Pons (tissue), 1 donor: ENCODE results near the gene TRPM3.

Experiments
- DNase-seq: peaks from one replicate; pipeline ENCODE4 v3.0.0-alpha.2; 2016; ENCODE audit warnings: low spot score

The TRPM3 gene

DNA sequence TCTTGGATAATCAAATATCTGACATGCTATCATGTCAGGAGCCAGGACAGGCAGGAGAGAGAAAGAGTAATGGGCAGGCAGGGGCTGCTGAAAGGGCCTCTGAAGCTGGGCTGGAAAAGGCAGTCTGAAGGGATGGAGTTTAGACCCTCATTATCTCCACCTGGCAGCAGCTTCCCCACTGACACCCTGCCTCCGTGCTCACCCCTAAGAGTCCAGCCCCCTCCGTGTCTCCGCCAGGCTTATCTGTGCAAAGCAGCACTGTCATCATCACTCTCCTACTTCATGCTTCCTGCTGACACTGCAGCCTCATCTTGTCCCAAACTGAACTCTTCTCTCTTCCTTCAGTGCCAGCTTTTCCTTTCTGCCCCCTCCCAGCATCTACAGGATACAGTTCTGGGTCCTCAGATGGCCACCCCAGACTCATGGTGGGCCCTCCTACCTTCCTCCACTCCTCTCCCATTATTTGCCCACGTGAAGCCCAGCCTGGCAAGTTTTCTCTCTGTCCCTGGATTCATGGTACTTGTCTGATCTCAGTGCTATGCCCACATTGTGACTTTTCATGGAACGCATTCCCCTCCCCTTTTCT is 636.1 kb downstream of the TRPM3 start:
- peak; percentile 28 for DNase-seq

GRCh38 chr9:70484232-70485130 is 636.9 kb downstream of the TRPM3 start:
- peak; percentile 91 for DNase-seq

- DNase-seq, result peak; percentile 19
These were observed 640.0 kb downstream of the TRPM3 start for GRCh38 chr9:70481471-70481870.

DNA sequence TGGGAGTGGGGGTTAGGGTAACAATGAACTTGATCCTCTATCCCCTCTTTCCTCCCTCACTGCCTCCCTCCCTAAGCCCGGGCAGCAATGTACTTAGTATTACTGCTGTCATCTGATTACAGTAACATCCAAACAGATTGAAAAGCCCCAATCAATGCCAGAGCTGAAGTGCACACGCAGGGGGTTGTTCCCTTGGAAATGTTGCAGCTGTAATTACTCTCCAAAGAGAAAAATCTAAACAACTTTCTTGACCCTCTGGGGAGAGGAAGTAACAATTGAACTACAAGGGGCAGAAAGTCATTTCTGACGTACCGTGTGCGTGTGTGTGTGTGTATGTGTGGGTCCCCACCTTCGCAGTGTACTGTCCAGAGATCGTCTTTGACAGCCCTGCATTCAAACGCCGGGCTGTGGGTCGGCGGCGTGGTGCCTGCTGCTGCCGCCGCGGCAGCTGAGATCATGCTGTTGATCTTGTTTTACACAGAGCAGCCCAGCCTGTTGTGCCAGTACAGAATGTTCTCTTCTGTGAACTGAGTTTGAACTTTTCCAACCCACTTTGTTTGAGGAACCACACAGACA is 640.9 kb downstream of the TRPM3 start:
- DNase-seq, result peak; percentile 87

GRCh38 chr9:70479880-70480291 is 641.5 kb downstream of the TRPM3 start:
- DNase-seq, result no peak
